Spleen (tissue), 7 donors: ENCODE data around the gene GCK.

Experiments used
- POLR2A ChIP-seq, 3 donors: fragments of 450-650 bp; IDR thresholded peaks; one replicate each; pipeline ENCODE4 v1.5.1; 2017; ENCODE audit warnings: antibody characterized with exemption in 3 of 3, mild to moderate bottlenecking in 1 of 3
- TF ChIP-seq, protein P1 (sequence below), 11 experiments: fragments of 200-600 bp in 7 of 11; fragments of 450-650 bp in 4 of 11; sonication (generic) in 4 of 11; IDR thresholded peaks in 8 of 11; conservative IDR thresholded peaks in 3 of 11; 1 replicate in 7 of 11; 2 replicates in 4 of 11; pipeline versions ENCODE4 v1.4.0 to v1.8.0; 2016 to 2021; ENCODE audit warnings: antibody characterized with exemption in 11 of 11, inconsistent platforms in 4 of 11, mild to moderate bottlenecking in 1 of 11
- donor health status: DM: no; HTN: no; CAD: no; lungs with moderate emphysema.
- donor health status: DM: no; HTN: no; CAD: no.
- donor health status: DM: no; HTN: no; CAD: no.

DNA sequence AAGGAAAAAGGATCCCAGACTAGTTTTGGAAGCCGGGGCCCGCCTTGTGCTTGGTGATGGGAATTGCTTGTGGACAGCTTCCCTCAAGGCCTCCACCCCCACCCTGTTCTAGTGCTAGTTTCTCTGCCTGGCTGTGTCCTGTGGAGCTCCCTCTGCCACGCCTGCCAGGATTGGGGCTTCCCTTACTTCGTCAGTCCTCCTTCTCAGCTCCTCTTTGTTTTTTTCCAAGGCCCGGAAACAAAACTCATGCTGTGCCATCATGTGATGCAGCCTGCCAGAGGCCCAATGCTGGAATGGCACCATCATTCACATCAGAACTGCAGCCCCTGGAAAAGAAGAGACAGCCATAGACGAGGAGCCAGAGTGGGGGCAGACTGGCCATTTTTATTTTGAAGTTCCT is 22.8 kb upstream of the GCK start:
- TF ChIP-seq, protein P1, sequence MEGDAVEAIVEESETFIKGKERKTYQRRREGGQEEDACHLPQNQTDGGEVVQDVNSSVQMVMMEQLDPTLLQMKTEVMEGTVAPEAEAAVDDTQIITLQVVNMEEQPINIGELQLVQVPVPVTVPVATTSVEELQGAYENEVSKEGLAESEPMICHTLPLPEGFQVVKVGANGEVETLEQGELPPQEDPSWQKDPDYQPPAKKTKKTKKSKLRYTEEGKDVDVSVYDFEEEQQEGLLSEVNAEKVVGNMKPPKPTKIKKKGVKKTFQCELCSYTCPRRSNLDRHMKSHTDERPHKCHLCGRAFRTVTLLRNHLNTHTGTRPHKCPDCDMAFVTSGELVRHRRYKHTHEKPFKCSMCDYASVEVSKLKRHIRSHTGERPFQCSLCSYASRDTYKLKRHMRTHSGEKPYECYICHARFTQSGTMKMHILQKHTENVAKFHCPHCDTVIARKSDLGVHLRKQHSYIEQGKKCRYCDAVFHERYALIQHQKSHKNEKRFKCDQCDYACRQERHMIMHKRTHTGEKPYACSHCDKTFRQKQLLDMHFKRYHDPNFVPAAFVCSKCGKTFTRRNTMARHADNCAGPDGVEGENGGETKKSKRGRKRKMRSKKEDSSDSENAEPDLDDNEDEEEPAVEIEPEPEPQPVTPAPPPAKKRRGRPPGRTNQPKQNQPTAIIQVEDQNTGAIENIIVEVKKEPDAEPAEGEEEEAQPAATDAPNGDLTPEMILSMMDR (IDR thresholded peaks at IDR 0.05 in 8 of 11, conservative IDR thresholded peaks at IDR 0.05 in 3 of 11), result no peak
- no peak for TF ChIP-seq POLR2A (IDR thresholded peaks at IDR 0.05)
